HFF-Myc (cell line): Measurements from ENCODE around the gene HTR3D.
"Not testable (repeated sequence)": the region's sequence is repeated elsewhere in the genome, so short reads cannot be mapped to it uniquely, and the experiment has no call there.

Experiments used
- DNase-seq: peaks from one replicate; pipeline ENCODE4 v3.0.0-alpha.2; 2011; ENCODE audit warnings: low read depth; ENCODE audit errors: extremely low read depth
- H3K4me3 ChIP-seq: replicated peaks from 2 replicates; pipeline ENCODE4 v1.5.1; 2011; ENCODE audit warnings: low read depth, mild to moderate bottlenecking, control low read depth, low read length
- TF ChIP-seq, protein P1 (sequence below): IDR thresholded peaks from 2 replicates; pipeline ENCODE4 v1.5.1; 2012; ENCODE audit warnings: mild to moderate bottlenecking, low read depth, low read length, control low read depth; ENCODE audit errors: missing control alignments

The HTR3D gene

DNA sequence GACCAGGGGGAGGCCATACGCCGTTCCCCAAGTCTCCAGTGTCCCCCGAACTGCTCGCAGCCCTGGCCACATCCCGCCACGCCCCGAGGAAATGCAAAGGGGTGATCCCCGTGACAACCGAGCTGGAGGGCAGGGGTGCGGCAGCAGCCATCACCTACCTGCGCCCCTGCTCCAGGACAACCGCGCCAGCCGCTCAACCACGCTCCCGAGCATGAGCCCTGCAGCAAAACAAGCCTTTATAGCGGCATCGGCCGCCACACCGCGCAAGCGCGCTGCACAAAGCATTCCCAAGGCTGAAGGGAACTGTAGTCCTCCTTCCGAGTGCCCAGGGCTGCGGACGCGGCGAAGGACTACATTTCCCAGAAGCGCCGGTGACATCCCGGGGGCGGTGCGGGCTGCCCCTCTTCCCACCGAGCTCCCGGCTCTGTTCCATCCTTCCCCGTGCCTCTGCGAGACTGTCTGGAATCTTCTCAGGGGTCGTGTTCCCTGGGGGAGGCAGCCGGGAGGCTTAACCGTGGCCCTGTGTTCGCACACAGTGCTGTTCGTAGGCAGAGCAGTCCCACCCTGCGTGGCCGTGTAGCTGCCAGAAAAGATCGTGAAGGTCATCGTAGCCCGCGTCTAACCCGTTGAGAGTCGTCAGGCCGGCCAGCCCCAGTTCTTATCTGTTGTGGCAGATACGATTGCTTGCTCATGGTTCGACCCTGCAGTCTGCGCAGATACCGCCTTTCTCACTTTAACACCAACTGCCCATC lies 13.7 kb upstream of the HTR3D start, which contains the start of gene ABCC5:
ABCC5 (minus strand) TSS at position 213 of the 752 bp plus-strand sequence. CDS start 3,492 bp downstream, outside the sequence.
- H3K4me3 ChIP-seq: peak within 1 kb of the TSS; percentile 96
- DNase-seq: peak; percentile 80
- TF ChIP-seq, protein P1, sequence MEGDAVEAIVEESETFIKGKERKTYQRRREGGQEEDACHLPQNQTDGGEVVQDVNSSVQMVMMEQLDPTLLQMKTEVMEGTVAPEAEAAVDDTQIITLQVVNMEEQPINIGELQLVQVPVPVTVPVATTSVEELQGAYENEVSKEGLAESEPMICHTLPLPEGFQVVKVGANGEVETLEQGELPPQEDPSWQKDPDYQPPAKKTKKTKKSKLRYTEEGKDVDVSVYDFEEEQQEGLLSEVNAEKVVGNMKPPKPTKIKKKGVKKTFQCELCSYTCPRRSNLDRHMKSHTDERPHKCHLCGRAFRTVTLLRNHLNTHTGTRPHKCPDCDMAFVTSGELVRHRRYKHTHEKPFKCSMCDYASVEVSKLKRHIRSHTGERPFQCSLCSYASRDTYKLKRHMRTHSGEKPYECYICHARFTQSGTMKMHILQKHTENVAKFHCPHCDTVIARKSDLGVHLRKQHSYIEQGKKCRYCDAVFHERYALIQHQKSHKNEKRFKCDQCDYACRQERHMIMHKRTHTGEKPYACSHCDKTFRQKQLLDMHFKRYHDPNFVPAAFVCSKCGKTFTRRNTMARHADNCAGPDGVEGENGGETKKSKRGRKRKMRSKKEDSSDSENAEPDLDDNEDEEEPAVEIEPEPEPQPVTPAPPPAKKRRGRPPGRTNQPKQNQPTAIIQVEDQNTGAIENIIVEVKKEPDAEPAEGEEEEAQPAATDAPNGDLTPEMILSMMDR: peak; percentile 12

DNA sequence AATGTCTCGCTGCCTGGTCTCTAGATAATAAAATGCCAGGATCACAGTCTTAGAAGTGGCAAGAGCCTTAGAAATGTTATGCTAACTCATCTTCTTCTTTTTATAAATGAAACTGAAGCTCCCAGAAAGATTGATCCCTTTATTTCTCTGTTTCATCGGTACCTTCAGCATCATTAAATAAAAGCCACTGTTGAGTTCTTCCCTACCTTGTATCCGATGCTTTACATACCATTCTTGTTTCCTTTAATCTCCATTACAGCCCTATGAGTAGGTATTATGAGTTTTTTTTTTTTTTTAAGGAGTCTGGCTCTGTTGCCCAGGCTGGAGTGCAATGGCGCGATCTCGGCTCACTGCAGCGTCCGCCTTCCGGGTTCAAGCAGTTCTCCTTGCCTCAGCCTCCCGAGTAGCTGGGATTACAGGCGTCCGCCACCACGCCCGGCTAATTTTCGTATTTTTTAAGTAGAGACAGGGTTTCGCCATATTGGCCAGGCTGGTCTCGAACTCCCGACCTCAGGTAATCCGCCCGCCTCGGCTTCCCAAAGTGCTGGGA lies 13.0 kb upstream of the HTR3D start:
- DNase-seq: no peak

DNA sequence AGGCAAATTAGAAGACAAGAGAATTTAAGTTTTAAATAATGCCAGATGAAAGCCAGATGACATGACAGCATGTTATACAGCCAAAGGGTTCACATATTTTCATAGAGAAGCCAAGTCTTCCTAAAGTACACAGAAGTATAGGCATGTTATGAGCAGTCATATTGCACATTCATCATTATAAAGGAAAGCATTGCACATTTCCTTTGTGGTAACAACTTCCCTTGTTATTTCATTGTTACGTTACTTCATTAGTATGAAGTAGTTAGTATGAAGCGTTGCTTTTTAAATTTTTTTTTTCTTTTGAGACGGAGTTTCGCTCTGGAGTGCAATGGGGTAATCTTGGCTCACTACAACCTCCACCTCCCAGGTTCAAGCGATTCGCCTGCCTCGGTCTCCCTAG lies 9.2 kb upstream of the HTR3D start:
- TF ChIP-seq, protein P1: no peak
- DNase-seq: no peak
- no peak overlapping the region for H3K4me3 ChIP-seq

More for the DNA sequence above, 13.0 kb upstream of the HTR3D start:
- H3K4me3 ChIP-seq: peak overlapping the region; percentile 96
- TF ChIP-seq, protein P1: no peak

DNA sequence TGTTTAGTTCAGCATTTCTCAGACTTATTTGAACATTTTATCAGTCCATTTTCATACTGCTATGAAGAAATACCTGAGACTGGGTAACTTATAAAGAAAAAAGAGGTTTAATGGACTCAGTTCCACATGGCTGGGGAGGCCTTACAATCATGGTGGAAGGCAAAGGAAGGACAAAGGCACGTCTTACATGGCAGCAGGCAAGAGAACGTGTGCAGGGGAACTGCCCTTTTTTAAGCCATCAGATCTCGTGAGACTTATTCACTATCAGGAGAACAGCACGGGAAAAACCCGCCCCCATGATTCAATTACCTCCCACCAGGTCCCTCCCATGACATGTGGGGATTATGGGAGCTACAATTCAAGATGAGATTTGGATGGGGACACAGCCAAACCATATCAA lies 6.3 kb upstream of the HTR3D start:
- not testable (repeated sequence) for H3K4me3 ChIP-seq, DNase-seq

DNA sequence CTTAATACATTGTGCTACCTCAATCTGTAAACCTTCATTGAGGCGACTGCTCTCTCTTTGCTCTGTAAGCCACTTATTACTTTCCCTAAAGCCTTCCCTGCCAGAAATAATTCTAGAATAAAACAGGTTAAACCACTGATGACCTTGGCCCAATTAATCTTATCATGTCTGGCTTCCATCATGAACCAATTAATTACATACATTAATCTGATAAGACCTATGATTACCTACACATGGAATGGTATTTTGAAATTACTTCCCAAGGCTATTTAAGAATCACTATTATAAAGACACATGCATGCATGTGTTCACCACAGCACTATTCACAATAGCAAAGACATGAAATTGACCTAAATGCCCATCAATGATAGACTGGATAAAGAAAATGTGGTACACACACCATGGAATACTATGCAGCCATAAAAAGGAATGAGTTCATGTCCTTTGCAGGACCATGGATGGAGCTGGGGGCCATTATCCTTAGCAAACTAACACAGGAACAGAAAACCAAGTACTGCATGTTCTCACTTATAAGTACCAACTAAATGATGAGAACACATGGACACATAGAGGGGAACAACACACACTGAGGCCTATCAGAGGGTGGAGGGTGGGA lies 3.2 kb upstream of the HTR3D start:
- not testable (repeated sequence) for DNase-seq, H3K4me3 ChIP-seq

DNA sequence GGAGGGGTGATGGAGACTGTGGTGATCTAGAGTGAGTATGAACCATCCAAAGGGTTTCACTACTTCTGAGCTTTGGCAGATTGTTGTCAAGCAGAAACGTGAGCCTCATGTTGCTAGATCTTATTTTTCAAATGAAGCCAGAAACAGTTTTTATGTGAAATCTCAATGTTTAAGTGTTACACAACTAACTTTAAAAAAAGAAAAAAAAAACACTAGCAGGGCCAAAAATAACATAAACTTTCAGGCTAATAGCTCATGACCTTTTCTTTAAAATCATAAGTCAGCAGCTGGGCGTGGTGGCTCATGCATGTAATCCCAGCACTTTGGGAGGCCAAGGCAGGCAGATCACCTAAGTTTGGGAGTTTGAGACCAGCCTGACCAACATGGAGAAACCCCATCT lies 2.1 kb upstream of the HTR3D start:
- no peak for DNase-seq
- TF ChIP-seq, protein P1: no peak
- H3K4me3 ChIP-seq: no peak overlapping the region

DNA sequence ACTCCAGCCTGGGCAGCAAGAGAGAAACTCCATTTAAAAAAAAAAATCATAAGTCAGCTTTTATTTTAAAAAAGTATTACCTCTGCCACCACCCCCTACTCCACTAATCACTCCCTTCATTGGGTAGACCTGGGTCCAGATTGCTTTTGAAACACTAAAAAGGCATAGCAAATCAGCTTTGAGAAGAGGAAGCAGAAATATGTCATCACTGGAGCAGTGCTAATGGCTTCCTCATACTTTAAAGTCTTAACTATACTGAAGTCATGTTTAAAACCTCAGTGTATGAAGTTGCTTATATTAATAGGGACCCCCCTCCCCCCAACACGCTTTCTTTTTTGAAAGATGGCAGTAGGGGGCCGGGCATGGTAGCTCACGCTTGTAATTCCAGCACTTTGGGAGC lies 1.0 kb upstream of the HTR3D start:
- H3K4me3 ChIP-seq: no peak overlapping the region
- DNase-seq: no peak
- TF ChIP-seq, protein P1: no peak
